Mononuclear cell (primary cell): Measurements from ENCODE around the gene MEGF8. TPM values are rescaled to one million over a fixed set of nuclear protein-coding genes. Genes with fewer than 3 reads are reported as not detected.
A peak's percentile ranks its signal among the peaks of the same experiment; 100 is the strongest.

Experiments
- H3K27me3 ChIP-seq: 2 replicates; pipeline ENCODE4 v1.6.0; 2011; ENCODE audit warnings: low read length, control low read depth; ENCODE audit not compliant: insufficient read depth
- H3K4me1 ChIP-seq: 2 replicates; pipeline ENCODE4 v1.5.1; 2011; ENCODE audit warnings: mild to moderate bottlenecking, low read length, control low read depth; ENCODE audit not compliant: insufficient read depth
- H3K4me3 ChIP-seq: 2 replicates; pipeline ENCODE4 v1.5.1; 2011; ENCODE audit warnings: mild to moderate bottlenecking, low read length, moderate library complexity
- H3K9me3 ChIP-seq: 2 replicates; pipeline ENCODE4 v1.5.1; 2011; ENCODE audit warnings: low read depth, mild to moderate bottlenecking, control low read depth, low read length
- total RNA-seq: library from RNA; depleted of rRNA; stranded (reverse); fragments of >200 nt; gene quantifications from one replicate; pipeline ENCODE4 v1.2.3, GENCODE V29; 2012

The MEGF8 gene
- total RNA-seq, 1 donor = 1.6 TPM

DNA sequence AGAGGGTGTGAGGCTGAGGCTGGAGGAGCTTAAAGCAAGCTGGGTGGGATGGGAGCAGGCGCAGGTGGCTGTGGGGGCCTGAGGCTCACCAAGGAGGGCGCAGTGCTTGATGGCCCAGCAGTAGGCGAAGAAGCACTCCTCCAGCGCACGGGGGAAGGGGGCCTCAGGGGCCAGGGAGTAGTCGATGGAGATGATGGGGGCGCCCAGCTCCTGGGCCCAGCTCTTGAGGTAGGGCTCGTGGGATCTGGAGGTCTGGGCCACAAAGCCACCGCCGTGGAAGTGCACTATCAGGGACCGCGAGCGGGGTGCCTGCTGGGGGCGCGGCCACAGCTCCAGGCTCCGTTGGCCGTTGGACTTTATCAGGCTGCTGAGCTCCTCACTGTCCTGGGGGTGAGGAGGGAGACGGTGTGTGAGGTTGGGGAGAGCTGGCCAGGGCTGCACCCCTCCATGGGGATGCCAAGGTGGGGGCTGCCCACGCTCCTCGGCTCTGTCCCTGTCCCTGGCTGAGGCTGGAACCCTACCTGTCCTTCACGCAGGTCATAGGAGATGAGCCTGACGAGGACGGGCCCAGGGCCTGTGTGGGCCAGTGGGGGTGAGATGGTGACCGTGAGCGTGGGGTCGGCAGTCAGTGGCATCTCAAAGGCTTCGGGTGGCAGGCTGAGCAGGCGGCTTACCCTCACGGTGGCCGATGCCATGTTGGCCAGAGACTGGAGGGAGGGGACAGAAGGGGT lies 81.8 kb downstream of the MEGF8 start:
- Histone ChIP-seq H3K9me3 (no peaks in the 10 kb centered on the region), H3K4me3 (no peak overlapping the region), H3K4me1 (peaks cover 3% of the 10 kb centered on the region), H3K27me3 (no peaks in the 10 kb centered on the region)

DNA sequence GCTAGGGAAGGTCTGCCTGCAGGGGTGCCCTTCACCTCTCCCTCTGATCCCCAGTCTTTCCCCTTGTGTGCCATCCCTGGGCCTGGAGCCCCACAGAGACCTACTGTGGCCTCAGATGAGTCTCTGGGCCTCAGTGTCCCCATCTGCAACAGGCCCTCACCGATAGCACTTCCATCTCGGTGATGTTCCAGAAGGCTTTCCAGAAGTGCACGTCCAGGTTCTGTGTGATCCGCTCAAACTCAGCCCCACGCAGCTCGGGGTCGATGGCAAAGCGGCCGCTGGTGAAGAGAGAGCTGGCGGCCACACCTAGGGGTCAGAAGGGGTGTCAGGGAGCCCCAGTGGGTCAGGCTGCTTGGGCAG lies 82.4 kb downstream of the MEGF8 start:
- Histone ChIP-seq H3K4me1 (no peaks in the 10 kb centered on the region), H3K4me3 (no peak overlapping the region), H3K27me3 (no peaks in the 10 kb centered on the region), H3K9me3 (no peaks in the 10 kb centered on the region)

DNA sequence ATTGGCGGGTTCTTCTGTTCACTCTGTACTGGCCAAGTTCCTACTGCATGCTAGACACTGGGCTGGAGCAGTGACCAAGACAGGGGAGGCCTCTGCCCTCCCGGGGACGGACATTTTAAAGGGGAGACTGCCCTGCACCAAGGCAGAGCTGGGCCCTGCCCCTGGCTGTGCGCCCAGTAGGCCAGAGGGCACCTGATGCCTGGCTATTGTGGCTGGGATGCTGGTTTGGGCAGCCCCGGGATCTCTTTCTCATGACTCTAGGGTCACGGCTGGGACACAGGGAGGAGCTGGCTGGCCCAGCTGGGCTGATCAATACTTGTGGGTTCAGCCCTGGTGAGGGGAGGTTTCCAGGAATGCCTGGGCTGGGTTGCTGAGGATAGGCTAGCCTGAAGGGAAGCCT lies 84.0 kb downstream of the MEGF8 start:
- H3K4me3 ChIP-seq = no peak overlapping the region

DNA sequence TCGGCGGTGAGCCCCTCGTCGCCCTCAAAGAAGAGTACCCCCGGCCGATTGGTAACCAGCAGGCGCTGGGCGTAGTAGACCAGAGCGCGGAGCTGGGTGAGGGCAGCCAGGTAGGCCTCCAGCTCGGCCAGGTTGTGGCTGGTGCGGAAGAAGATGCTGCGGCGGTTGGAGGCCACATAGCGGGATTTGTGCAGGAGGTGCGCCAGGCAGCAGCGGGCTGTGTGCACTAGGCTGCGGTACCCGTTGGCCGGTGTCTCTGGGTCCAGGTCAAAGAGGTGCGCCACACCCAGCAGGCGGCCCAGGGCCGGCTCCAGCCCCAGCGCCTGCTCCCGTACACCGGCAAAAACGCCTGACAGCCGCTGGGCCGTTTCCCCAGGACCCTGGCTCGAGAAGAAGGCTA lies 84.9 kb downstream of the MEGF8 start:
- H3K4me3 ChIP-seq = no peak overlapping the region
- H3K4me1 ChIP-seq = no peaks in the 10 kb centered on the region
- H3K27me3 ChIP-seq = no peaks in the 10 kb centered on the region
- no peaks in the 10 kb centered on the region for H3K9me3 ChIP-seq

More for the DNA sequence above, 84.0 kb downstream of the MEGF8 start:
- H3K4me1 ChIP-seq = no peaks in the 10 kb centered on the region
- H3K27me3 ChIP-seq = no peaks in the 10 kb centered on the region
- H3K9me3 ChIP-seq = no peaks in the 10 kb centered on the region

DNA sequence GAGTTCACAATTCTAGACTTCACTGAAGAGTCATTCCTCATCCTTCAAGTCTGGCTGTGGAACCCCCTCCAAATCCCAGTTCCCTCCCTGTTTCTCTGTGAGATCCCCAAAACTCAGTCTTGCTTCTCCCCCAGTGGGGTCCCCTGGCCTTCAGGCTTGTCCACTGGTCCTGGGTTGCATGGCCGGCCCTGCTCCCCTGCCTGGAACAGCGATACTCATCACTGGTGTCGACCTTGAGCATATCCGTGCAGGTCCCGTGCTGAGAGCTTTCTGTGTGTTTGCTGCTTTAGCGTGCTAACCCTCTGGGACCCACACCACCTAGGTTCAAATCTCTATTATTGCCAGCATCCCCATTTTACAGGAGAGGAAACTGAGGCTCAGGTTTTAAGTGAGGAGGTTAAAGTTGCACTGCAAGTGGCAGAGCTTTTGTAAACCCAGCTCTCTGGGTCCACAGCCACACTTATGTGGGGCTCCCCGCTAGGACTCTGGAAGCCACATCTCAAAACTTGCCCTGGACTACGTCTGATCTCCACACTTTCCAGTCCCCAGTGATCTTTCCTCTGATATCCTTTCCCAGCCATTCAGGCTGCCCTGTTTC lies 86.2 kb downstream of the MEGF8 start:
- H3K9me3 ChIP-seq = no peaks in the 10 kb centered on the region
- no peak overlapping the region for H3K4me3 ChIP-seq
- no peaks in the 10 kb centered on the region for H3K4me1 ChIP-seq
- H3K27me3 ChIP-seq = no peaks in the 10 kb centered on the region

DNA sequence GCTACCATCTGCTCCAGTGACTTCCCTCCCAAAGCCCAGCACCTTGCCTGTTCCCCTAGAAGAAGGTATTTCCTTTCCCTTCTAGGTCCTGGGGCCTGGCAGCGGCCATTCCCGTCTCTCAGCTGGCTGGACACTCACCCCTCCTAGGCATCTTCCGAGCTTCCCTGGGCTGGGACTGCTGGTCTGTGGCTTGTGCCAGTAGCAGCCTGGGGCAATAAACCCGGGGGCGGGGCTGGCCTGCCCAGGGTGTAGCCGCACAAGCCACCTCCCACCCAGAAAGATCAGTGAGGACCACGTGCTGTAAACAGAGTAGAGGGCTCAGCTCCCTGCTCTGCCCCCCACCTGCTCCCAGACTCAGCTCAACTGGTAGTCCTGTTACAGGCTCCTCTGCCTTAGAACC lies 86.8 kb downstream of the MEGF8 start:
- H3K27me3 ChIP-seq = no peaks in the 10 kb centered on the region
- H3K9me3 ChIP-seq = no peaks in the 10 kb centered on the region
- no peak overlapping the region for H3K4me3 ChIP-seq
- H3K4me1 ChIP-seq = no peaks in the 10 kb centered on the region

DNA sequence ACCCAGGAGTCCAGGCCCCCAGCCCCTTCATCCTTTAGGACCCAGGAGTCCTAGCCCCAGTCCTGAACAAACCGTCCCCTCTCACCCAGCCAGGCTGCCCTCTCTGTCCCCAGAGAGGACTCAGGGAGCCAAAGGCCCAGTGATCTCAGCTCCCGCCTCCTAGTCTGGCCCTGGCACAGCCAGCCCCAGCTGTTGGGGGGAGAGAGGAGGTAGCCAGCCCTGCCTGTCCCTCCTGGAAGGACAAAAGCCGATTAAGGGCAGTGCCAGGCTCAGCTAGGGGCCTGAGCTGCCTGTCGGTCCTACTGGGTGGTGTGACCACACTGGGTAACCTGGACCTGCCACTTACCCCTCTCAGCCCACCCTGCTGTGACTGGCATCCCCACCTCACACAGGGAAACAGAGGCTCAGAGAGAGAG lies 87.2 kb downstream of the MEGF8 start:
- no peak overlapping the region for H3K4me3 ChIP-seq
- no peaks in the 10 kb centered on the region for H3K27me3 ChIP-seq
- H3K4me1 ChIP-seq = no peaks in the 10 kb centered on the region
- H3K9me3 ChIP-seq = no peaks in the 10 kb centered on the region

DNA sequence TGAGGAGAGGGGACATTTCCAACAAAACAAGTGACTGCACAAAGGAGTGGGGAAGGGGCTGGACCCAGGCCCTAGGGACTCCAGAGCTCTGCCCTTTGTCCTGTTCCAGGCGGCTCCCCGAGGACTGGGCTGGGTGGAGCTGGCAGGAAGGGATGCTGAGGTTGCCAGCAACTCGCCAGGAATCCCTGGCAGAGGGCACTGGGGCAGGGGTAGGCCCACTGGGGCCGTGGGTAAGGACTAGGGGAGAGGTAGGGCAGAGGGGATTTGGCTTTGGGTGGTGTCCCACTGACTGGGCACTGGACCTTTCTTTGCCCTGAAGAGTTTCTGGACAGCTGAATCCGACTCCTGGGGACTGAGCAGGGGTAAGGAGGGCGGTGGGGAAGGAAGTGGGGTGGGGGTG lies 93.9 kb downstream of the MEGF8 start:
- Histone ChIP-seq H3K4me1 (peaks cover 38% of the 10 kb centered on the region), H3K27me3 (no peaks in the 10 kb centered on the region), H3K4me3 (no peak overlapping the region), H3K9me3 (no peaks in the 10 kb centered on the region)

DNA sequence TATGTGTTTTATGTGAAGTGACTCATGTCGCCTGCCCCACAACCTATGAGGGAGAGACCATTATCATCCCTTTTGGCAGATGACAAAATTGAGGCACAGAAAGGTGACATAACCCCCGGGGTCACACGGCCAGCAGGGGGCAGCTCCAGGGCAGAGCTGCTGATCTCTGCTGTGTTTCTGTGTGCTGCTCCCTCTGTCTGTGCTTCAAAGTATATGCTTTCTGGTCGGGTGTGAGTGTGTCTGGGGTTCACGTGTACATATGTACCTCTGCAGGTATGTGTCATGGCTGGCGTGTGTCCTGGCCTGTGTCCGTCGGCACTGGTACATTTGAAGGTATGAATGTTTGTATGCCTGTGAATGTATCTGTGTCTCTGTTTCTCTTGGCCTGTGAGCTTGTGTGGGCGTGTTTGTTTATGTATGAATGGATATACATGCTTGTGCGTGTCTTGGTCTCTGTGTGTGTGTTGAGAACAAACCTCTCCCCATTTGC lies 94.7 kb downstream of the MEGF8 start:
- Histone ChIP-seq H3K4me1 (peaks cover 41% of the 10 kb centered on the region), H3K4me3 (no peak overlapping the region), H3K9me3 (no peaks in the 10 kb centered on the region), H3K27me3 (no peaks in the 10 kb centered on the region)

DNA sequence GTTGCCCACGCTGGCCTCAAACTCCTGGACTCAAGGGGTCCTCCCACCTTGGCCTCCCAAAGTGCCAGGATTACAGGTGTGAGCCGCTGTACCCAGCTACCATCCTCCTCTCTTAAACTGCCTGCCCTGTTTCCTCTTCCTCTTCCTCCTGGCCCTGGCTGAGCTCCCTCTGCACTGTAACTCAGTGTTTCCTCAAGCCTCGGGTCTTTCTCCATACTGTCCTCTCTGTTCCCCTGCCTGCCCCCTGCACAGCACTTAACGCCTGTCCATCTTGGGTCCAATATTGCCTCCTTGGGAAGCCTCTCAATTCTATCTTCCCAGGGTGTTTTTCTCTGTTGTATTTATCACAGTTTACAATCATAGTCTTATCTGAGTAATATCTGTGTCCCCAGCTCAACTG lies 95.7 kb downstream of the MEGF8 start:
- H3K4me1 ChIP-seq = peaks cover 41% of the 10 kb centered on the region
- H3K9me3 ChIP-seq = no peaks in the 10 kb centered on the region
- no peaks in the 10 kb centered on the region for H3K27me3 ChIP-seq
- no peak overlapping the region for H3K4me3 ChIP-seq

DNA sequence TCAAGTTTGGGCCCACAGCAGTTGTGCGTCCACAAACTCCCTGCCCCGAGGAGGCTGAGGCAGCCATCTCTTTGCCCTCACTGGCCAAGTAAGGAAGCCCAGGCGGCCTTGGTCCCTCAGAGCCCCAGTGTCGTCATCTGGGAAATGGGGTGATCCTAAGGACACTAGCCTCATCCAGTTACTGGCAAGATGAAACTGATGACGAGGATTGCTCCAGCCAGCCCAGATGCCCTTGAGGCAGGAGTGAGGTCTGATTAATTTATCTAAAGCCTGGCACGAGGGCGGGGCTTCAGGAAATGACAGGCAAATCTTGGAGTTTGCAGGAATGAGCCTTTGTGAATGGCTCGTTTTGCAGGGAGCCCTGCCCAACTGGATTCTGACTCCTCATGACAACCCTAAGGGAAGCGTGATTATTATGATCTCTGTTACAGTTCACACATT lies 96.2 kb downstream of the MEGF8 start:
- no peaks in the 10 kb centered on the region for H3K27me3 ChIP-seq
- no peaks in the 10 kb centered on the region for H3K9me3 ChIP-seq
- no peak overlapping the region for H3K4me3 ChIP-seq
- peaks cover 41% of the 10 kb centered on the region for H3K4me1 ChIP-seq

DNA sequence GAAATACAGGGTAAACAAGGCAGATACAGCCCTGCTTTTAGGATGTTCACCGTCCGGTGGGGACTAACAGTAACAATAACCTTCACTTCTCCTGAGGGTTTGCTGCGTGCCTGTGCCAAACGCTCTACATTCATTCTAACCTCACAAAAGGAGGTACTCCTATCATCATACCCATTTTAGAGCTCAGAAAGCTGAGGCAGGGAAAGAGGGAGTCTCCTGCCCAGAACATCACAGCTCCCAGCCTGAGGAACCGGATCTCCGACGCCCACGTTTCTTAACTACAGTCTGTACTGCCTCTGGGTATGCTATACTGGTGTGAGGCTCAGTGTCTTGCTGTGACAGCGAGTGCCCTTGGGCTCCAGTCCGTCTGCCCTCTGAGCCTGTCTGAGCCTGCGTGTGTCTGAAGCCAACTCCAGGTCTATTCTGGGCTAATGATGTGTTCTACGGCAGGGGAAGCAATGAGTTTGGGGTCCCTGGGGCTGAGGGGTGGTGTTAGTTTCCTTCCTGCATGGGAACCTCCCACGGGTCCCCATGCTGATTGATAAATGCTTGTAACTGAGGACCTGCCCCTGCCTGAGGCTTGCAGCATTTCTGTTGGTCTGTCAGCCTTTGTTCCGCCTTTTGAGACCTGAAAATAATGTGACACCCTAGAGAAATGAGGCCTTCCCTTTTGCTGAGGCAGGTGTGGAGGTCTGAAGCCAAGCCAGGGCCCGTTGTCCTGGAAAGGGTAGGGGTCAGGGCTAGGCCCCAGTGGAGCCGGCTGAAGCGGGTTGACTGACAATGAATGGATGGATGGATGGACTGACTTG lies 96.9 kb downstream of the MEGF8 start:
- peaks cover 41% of the 10 kb centered on the region for H3K4me1 ChIP-seq
- H3K4me3 ChIP-seq = peak overlapping the region; percentile 71
- H3K27me3 ChIP-seq = no peaks in the 10 kb centered on the region
- H3K9me3 ChIP-seq = no peaks in the 10 kb centered on the region

DNA sequence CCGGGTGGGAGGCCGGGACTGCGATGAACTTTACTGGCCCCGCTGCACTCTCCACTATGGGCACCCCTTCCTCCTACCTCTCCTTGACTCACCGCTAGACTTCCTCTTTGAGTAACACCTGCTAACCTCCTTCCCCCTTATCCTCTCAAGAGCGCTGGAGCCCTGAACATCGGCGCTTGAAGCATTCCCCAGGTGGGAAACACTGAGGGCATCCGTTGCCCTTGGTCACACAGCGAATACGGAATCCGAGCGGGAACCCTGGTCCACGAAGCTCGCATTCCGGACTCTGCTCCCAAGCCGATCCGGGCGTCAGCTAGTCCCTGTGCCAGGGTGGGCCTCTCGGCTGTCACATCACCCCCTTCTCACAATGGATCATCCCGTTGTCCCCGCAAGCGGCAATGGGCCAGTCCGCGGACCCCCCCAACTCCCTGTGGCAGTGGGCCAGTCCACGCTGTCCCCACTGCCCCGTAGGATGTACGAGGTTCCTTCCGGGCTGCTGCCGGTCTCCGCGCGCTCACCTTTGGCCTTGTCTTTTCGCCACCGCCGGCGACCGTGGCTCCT lies 97.5 kb downstream of the MEGF8 start:
- peak overlapping the region; percentile 71 for H3K4me3 ChIP-seq
- peaks cover 41% of the 10 kb centered on the region for H3K4me1 ChIP-seq
- no peaks in the 10 kb centered on the region for H3K27me3 ChIP-seq
- no peaks in the 10 kb centered on the region for H3K9me3 ChIP-seq

DNA sequence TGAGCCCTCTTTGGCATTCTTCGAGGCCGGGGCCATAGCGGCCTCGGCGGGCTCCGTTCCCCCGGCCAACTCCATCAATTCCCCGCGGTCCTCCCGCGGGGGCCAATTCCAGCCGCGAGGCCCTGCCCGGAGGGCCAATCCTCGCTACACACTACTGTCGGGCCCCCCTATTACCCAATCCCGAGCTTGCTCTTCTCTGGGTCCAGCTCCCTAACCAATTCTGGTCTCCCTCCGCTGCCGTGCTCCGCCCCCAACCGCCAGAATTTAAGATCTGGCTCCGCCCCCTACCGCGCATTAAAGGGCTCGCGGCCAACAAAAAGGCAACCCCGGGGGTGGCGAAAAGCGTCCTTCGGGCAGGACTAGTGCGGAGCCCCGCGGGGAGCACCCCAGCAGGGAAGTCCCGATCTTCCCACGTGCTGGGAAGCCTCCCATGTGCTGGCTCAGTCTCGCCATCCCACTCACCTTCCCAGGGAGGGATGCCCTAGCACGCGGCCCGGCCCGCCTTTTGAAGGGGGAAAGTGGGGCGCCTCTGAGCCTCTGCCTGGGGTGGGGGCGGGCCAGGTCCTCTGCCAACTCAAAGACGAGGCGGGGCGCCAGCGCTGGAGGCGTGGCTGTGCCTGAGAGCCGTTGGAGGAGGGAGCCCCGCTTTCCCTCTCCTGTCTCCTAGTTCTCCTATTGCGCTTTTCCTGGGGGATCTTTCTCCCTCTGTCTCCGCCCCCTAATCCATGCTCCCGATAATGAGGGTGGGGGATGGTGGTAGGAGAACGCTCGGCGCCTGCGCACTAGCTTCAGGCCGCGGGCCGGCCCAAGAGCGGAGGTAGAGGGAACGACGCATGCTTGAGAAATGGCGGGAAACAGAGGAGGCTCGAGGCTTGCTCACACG lies 98.3 kb downstream of the MEGF8 start:
- Histone ChIP-seq H3K27me3 (no peaks in the 10 kb centered on the region), H3K9me3 (no peaks in the 10 kb centered on the region), H3K4me1 (peaks cover 41% of the 10 kb centered on the region), H3K4me3 (peak overlapping the region; percentile 71)
